PC-3 (cell line): ENCODE data around the gene ATOH8. TPM values are rescaled to one million over a fixed set of nuclear protein-coding genes. Genes with fewer than 3 reads are reported as not detected.

ENCODE experiments used
- ATAC-seq: fragments of 200-7000 bp; cut with Tn5 transposase; 2 replicates; pipeline ENCODE4 v1.9.1; 2020; ENCODE audit warnings: mild to moderate bottlenecking, moderate library complexity
- BruUV-seq: library from RNA; stranded (reverse); fragments of 400-500 nt; replicated peaks from 2 replicates; lab custom pipeline; 2021; lab: Mats Ljungman, UMichigan
- CTCF ChIA-PET: fragments of 300-600 bp; sonication (Branson Sonifier 250); formaldehyde crosslinking; loops from one replicate; lab custom pipeline; 2022; ENCODE audit warnings: antibody characterized with exemption; lab: Charles Lee
- POLR2A ChIA-PET: fragments of 300-600 bp; sonication (Branson Sonifier 250); formaldehyde crosslinking; loops from one replicate; lab custom pipeline; 2022; ENCODE audit warnings: antibody characterized with exemption; ENCODE audit not compliant: unreplicated experiment; lab: Charles Lee
- DNase-seq: peaks from one replicate; pipeline ENCODE4 v3.0.0-alpha.2; 2015
- H2AFZ ChIP-seq: fragments of 300-600 bp; sonication (generic); 2 replicates; pipeline ENCODE4 v1.6.0; 2016; ENCODE audit warnings: antibody characterized with exemption, low read length
- H3F3A ChIP-seq: fragments of 300-600 bp; sonication (generic); one replicate; pipeline ENCODE4 v1.6.0; 2017; ENCODE audit warnings: antibody characterized with exemption, low read length, control low read depth, mild to moderate bottlenecking; ENCODE audit not compliant: unreplicated experiment
- H3K27ac ChIP-seq: fragments of 300-600 bp; sonication (generic); 2 replicates; pipeline ENCODE4 v1.5.1; 2016; ENCODE audit warnings: mild to moderate bottlenecking, low read length
- H3K27me3 ChIP-seq: fragments of 300-600 bp; sonication (generic); 2 replicates; pipeline ENCODE4 v1.6.1; 2016; ENCODE audit warnings: low read length, mixed read lengths
- H3K36me3 ChIP-seq: fragments of 300-600 bp; sonication (generic); 2 replicates; pipeline ENCODE4 v1.6.1; 2016; ENCODE audit warnings: low read depth, mixed run types, low read length, mixed read lengths
- H3K4me1 ChIP-seq: fragments of 300-600 bp; sonication (generic); 2 replicates; pipeline ENCODE4 v1.5.1; 2016; ENCODE audit warnings: low read length; ENCODE audit not compliant: insufficient read depth
- H3K4me2 ChIP-seq: fragments of 300-600 bp; sonication (generic); 2 replicates; pipeline ENCODE4 v1.6.0; 2016; ENCODE audit warnings: low read length
- H3K4me3 ChIP-seq: fragments of 300-600 bp; sonication (generic); 2 replicates; pipeline ENCODE4 v1.5.1; 2016; ENCODE audit warnings: mild to moderate bottlenecking, low read length, mixed read lengths
- H3K79me2 ChIP-seq: fragments of 300-600 bp; sonication (generic); 2 replicates; pipeline ENCODE4 v1.6.1; 2017; ENCODE audit warnings: low read length, mixed read lengths
- H3K9ac ChIP-seq: fragments of 300-600 bp; sonication (generic); 2 replicates; pipeline ENCODE4 v1.6.0; 2016; ENCODE audit warnings: mild to moderate bottlenecking, low read length
- H3K9me2 ChIP-seq: fragments of 300-600 bp; sonication (generic); replicated peaks from 2 replicates; pipeline ENCODE4 v1.6.1; 2016; ENCODE audit warnings: mixed run types, low read length, mixed read lengths
- H3K9me3 ChIP-seq: fragments of 300-600 bp; sonication (generic); 2 replicates; pipeline ENCODE4 v1.6.1; 2016; ENCODE audit warnings: low read length, mixed read lengths
- H4K20me1 ChIP-seq: fragments of 300-600 bp; sonication (generic); 2 replicates; pipeline ENCODE4 v1.6.1; 2016; ENCODE audit warnings: low read length, mixed read lengths
- CTCF ChIP-seq: fragments of 300-600 bp; sonication (generic); conservative IDR thresholded peaks from 2 replicates; pipeline ENCODE4 v1.5.1; 2017; ENCODE audit warnings: antibody characterized with exemption, low read depth, mild to moderate bottlenecking, low read length
- EZH2 ChIP-seq: fragments of 300-600 bp; sonication (generic); IDR thresholded peaks from one replicate; pipeline ENCODE4 v1.6.1; 2017; ENCODE audit warnings: antibody characterized with exemption, mild to moderate bottlenecking, low read length; ENCODE audit not compliant: unreplicated experiment
- EZH2phosphoT487 ChIP-seq: fragments of 300-600 bp; sonication (generic); IDR thresholded peaks from 2 replicates; pipeline ENCODE4 v1.6.1; 2018; ENCODE audit warnings: mild to moderate bottlenecking, antibody characterized with exemption, low read length, borderline replicate concordance
- intact Hi-C: fragments of 100-400 bp; cut with micrococcal nuclease; formaldehyde crosslinking; loops from 2 replicates; pipeline ENCODE4 v1.9.0; 2023
- total RNA-seq: library from RNA; depleted of rRNA; stranded (reverse); fragments of >200 nt; gene quantifications from 2 replicates; pipeline ENCODE4 v1.2.3, GENCODE V29; 2014

Gene ATOH8
- total RNA-seq, 1 experiment from 2014 or later = 0.04 TPM

DNA sequence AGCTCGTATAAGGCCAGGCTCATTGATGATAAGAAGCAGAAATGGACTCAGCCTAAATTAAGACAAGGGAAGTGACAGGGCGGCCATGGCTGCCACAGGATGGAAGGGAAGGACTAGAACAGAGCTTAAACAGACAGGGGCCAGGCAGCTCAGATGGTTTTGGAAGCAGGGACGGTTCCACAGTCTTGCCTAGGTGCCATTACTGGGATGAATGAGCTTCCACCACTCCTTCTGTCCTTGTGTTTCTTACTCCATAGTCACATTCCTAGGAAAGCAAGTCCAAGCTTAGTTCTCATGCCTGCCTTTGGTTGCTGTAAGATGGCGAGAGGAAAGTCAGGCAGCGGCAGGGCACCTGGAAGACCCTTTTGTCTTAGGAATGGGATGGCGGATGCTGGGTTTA, 47.7 kb upstream of the ATOH8 start:
- TF ChIP-seq EZH2phosphoT487 (no peak), CTCF (no peak)
- H3K9ac ChIP-seq = no peak overlapping the region
- intact Hi-C loops = no loop called here
- H3K4me3 ChIP-seq = no peak overlapping the region
- H3K9me2 ChIP-seq = no peaks in the 10 kb centered on the region
- peaks cover 41% of the 10 kb centered on the region for H3K4me1 ChIP-seq
- H3K36me3 ChIP-seq = no peaks in the 10 kb centered on the region
- no peaks in the 10 kb centered on the region for H4K20me1 ChIP-seq
- no peak overlapping the region for H3K27ac ChIP-seq
- no peak for DNase-seq
- H3F3A ChIP-seq = no peaks in the 10 kb centered on the region
- POLR2A ChIA-PET = no interaction called here
- BruUV-seq = no TSS peak
- no peaks in the 10 kb centered on the region for H3K79me2 ChIP-seq
- no peak overlapping the region for H2AFZ ChIP-seq
- no peak for ATAC-seq
- H3K27me3 ChIP-seq = no peaks in the 10 kb centered on the region
- CTCF ChIA-PET = interaction anchor here (0.5 to 1.1 kb wide), 4 partner anchors 20 to 69 kb away, joined by 3 to 6 read pairs (median 3); no protein-coding TSS in a partner anchor
- no peak overlapping the region for H3K4me2 ChIP-seq
- no peaks in the 10 kb centered on the region for H3K9me3 ChIP-seq

DNA sequence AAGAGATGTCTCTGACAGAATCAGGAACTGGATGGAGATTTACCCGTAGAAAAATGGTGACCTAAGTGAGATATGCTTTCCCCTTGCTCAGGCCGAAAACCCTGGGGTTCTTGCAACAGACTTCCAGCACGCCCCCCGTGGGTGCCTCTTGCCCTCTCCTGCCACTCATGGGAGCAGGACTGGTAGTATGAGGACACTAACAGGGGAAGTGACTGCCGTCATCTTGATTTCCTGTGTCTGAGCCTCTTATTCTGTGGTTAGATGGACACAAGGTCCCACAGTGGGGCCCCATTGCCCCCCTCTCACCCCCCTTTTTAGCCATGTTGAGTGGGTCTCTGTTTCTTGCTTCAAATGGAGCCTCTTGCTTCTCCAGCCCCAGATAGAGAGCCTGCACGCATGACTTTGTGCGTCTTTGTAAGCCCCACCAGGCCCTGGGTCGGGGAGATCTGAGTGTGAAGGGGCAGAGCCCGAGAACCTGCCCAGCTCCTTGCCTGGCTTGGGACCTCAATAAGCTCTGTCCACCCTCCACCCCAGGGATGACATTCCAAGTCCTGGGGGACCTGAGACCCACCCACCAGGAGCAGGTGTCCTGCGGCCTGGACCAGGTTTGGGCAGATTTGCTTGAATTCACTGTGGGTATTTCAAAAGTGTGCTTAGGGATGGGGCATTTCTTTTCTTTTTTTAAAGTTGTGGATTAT, 47.0 kb upstream of the ATOH8 start:
- ChIA-PET CTCF (interaction anchor here (0.5 to 1.0 kb wide), 3 partner anchors 35 to 69 kb away, joined by 3 read pairs; no protein-coding TSS in a partner anchor), POLR2A (no interaction called here)
- Histone ChIP-seq H3K4me1 (peaks cover 34% of the 10 kb centered on the region), H3K27me3 (no peaks in the 10 kb centered on the region), H3K9ac (no peak overlapping the region), H4K20me1 (no peaks in the 10 kb centered on the region), H3K4me2 (0 out of 2 replicates have a peak overlapping the region, but pooled peaks have one; percentile 11), H3F3A (no peaks in the 10 kb centered on the region), H3K9me3 (no peaks in the 10 kb centered on the region), H3K27ac (no peak overlapping the region), H3K36me3 (no peaks in the 10 kb centered on the region), H3K9me2 (no peaks in the 10 kb centered on the region), H2AFZ (no peak overlapping the region), H3K79me2 (no peaks in the 10 kb centered on the region), H3K4me3 (no peak overlapping the region)
- DNase-seq (no peak), ATAC-seq (no peak)
- intact Hi-C loops = loop anchor here (1.0 kb wide), 2 partner anchors 27 to 69 kb away; no protein-coding TSS in a partner anchor
- BruUV-seq = no TSS peak
- TF ChIP-seq EZH2phosphoT487 (no peak), CTCF (no peak), EZH2 (no peak)

- Histone ChIP-seq H3K4me3 (no peak overlapping the region), H4K20me1 (no peaks in the 10 kb centered on the region), H3F3A (no peaks in the 10 kb centered on the region), H3K4me2 (peak overlapping the region; percentile 11; the same call in 1 of the 2 replicates), H2AFZ (no peak overlapping the region), H3K9me3 (no peaks in the 10 kb centered on the region), H3K9me2 (no peaks in the 10 kb centered on the region), H3K79me2 (no peaks in the 10 kb centered on the region), H3K27me3 (no peaks in the 10 kb centered on the region), H3K36me3 (no peaks in the 10 kb centered on the region), H3K9ac (no peak overlapping the region), H3K27ac (no peak overlapping the region), H3K4me1 (peaks cover 28% of the 10 kb centered on the region)
- DNase-seq (peak; percentile 99), ATAC-seq (peak; percentile 93)
- no TSS peak for BruUV-seq
- ChIA-PET CTCF (interaction anchor here (0.5 to 1.1 kb wide), 3 partner anchors 29 to 70 kb away, joined by 3 read pairs; no protein-coding TSS in a partner anchor), POLR2A (no interaction called here)
- TF ChIP-seq CTCF (peak; percentile 92), EZH2 (no peak), EZH2phosphoT487 (no peak)
- intact Hi-C loops = loop anchor here (1.0 kb wide), 2 partner anchors 28 to 70 kb away; no protein-coding TSS in a partner anchor
These were observed 46.5 kb upstream of the ATOH8 start for GRCh38 chr2:85707304-85707703.
